Fibroblast of lung (primary cell): ENCODE data around the gene CT47C1.

Source experiments
- EZH2 ChIP-seq: IDR thresholded peaks from 2 replicates; pipeline ENCODE4 v1.5.1; 2012; ENCODE audit warnings: low read length, control low read depth, mild to moderate bottlenecking; ENCODE audit errors: missing control alignments
- TF ChIP-seq, protein P1 (sequence below), 2 donors: IDR thresholded peaks in 1 of 2; conservative IDR thresholded peaks in 1 of 2; 1 replicate in 1 of 2; 2 replicates in 1 of 2; pipeline ENCODE4 v1.5.1; 2011 to 2012; ENCODE audit warnings: low read length in 2 of 2, control low read depth in 1 of 2, inconsistent platforms in 1 of 2, low read depth in 1 of 2, mild to moderate bottlenecking in 1 of 2

- TF ChIP-seq, protein P1, sequence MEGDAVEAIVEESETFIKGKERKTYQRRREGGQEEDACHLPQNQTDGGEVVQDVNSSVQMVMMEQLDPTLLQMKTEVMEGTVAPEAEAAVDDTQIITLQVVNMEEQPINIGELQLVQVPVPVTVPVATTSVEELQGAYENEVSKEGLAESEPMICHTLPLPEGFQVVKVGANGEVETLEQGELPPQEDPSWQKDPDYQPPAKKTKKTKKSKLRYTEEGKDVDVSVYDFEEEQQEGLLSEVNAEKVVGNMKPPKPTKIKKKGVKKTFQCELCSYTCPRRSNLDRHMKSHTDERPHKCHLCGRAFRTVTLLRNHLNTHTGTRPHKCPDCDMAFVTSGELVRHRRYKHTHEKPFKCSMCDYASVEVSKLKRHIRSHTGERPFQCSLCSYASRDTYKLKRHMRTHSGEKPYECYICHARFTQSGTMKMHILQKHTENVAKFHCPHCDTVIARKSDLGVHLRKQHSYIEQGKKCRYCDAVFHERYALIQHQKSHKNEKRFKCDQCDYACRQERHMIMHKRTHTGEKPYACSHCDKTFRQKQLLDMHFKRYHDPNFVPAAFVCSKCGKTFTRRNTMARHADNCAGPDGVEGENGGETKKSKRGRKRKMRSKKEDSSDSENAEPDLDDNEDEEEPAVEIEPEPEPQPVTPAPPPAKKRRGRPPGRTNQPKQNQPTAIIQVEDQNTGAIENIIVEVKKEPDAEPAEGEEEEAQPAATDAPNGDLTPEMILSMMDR (conservative IDR thresholded peaks at IDR 0.05 in 1 of 2, IDR thresholded peaks at IDR 0.05 in 1 of 2; ENCODE audit: low read depth in 1 of 2, low read length in 2 of 2), result no peak
- no peak for TF ChIP-seq EZH2
These were observed 2.7 kb downstream of the CT47C1 start for GRCh38 chrX:119075270-119076025.
